ENCODE data around the gene PIKFYVE. TPM values are rescaled to one million over a fixed set of nuclear protein-coding genes. Genes with fewer than 3 reads are reported as not detected.

PIKFYVE gene
- total and polyA plus RNA-seq, 2 of the 8 experiments (the other 6 are each of a cell fraction or from before 2014, with no cell fraction given), result 8.8 to 33.5 TPM

DNA sequence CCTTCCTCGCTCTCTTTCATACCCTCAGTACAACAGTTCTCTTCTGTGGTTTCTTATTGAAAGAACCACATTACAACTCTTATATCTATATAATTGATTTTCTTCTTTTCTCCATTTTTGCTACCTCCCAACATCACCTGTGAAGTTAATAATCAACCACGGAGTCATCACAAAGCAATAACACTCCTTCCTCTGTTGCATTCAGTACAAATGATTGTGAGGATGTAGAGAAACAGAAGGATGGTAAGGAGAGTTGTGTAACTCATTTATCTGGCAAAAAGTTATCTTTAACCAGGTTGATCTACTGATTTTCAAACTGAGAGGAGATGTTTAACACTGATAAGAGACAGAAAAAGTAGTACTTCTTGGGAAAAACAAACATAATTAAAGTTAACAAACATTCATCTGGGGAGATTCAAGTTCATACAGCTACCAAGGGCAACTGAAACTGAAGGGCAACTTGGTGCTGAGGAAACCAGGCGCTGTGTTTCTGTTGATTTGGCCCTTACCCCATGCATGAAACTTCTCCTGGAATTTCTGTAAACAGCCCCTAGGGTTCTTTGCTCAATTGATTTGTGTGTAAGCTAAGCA lies 25.3 kb upstream of the PIKFYVE start (continued):
- TF ChIP-seq CHD7 (IDR thresholded peaks at IDR 0.05; ENCODE audit: insufficient replicate concordance, low read length), result no peak
